Upper lobe of left lung (tissue), 4 donors: Measurements from ENCODE around the gene PPP3CA.

ENCODE experiments used
- CTCF ChIP-seq, 6 experiments: fragments of 450-650 bp in 4 of 6; fragments of 200-600 bp in 2 of 6; sonication (generic) in 2 of 6; IDR thresholded peaks; one replicate each; pipeline ENCODE4 v1.5.1; 2016 to 2019; ENCODE audit warnings: antibody characterized with exemption in 6 of 6
- POLR2AphosphoS5 ChIP-seq, 2 donors: sonication (generic); formaldehyde crosslinking; IDR thresholded peaks; one replicate each; pipeline ENCODE4 v1.5.1; 2017; ENCODE audit warnings: antibody characterized with exemption in 2 of 2

GRCh38 chr4:101027721-101028120, 319.6 kb downstream of the PPP3CA start:
- TF ChIP-seq CTCF (IDR thresholded peaks at IDR 0.05) (no peak), POLR2AphosphoS5 (IDR thresholded peaks at IDR 0.05) (no peak)
